Prostate gland (tissue), 2 donors: ENCODE results near the gene SAMD4A.

Experiments
- POLR2A ChIP-seq: fragments of 450-650 bp; IDR thresholded peaks from one replicate; pipeline ENCODE4 v1.6.1; 2016; ENCODE audit warnings: antibody characterized with exemption, mild to moderate bottlenecking
- POLR2AphosphoS5 ChIP-seq: sonication (generic); formaldehyde crosslinking; IDR thresholded peaks from one replicate; pipeline ENCODE4 v1.6.1; 2017; ENCODE audit warnings: antibody characterized with exemption
- TF ChIP-seq, protein P1 (sequence below), 4 experiments: fragments of 200-600 bp in 2 of 4; fragments of 450-650 bp in 2 of 4; sonication (generic) in 2 of 4; IDR thresholded peaks; 1 replicate in 3 of 4; 2 replicates in 1 of 4; pipeline ENCODE4 v1.5.1; 2016 to 2019; ENCODE audit warnings: antibody characterized with exemption in 4 of 4, mild to moderate bottlenecking in 2 of 4, moderate library complexity in 2 of 4

DNA sequence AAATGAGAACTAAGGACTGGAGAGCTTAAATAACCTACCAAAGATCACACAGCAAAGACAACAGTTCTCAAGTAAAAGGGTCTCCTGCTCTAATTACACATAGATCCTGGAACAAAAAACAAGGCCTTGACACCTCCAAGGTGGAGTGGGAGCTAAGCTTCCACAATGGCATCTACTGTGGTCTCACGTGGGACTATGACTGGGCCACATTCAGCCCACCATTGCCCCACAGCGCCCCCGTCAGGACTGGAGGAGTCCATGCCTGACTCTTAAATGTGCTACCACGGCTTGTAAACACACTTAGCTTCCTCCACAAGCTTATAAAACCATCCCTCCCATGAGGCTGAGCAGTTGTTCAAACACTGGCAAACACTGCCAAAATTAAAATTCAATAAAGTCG is 247.1 kb downstream of the SAMD4A start:
- TF ChIP-seq POLR2A (no peak), POLR2AphosphoS5 (no peak)
- TF ChIP-seq, protein P1, sequence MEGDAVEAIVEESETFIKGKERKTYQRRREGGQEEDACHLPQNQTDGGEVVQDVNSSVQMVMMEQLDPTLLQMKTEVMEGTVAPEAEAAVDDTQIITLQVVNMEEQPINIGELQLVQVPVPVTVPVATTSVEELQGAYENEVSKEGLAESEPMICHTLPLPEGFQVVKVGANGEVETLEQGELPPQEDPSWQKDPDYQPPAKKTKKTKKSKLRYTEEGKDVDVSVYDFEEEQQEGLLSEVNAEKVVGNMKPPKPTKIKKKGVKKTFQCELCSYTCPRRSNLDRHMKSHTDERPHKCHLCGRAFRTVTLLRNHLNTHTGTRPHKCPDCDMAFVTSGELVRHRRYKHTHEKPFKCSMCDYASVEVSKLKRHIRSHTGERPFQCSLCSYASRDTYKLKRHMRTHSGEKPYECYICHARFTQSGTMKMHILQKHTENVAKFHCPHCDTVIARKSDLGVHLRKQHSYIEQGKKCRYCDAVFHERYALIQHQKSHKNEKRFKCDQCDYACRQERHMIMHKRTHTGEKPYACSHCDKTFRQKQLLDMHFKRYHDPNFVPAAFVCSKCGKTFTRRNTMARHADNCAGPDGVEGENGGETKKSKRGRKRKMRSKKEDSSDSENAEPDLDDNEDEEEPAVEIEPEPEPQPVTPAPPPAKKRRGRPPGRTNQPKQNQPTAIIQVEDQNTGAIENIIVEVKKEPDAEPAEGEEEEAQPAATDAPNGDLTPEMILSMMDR (IDR thresholded peaks at IDR 0.05), result no peak
